ENCODE measurements around the gene PRM2. TPM values are rescaled to one million over a fixed set of nuclear protein-coding genes. Genes with fewer than 3 reads are reported as not detected.

Gene PRM2
- total RNA-seq, 2 donors from 2014 or later: 343 TPM; not detected in 1

GRCh38 chr16:11239644-11240632 lies 36.3 kb downstream of the PRM2 start:
- Histone ChIP-seq H3K4me3 (no peak overlapping the region), H3K27me3 (replicated peaks; ENCODE audit: insufficient read depth) (no peaks in the 10 kb centered on the region), H3K9me3 (no peaks in the 10 kb centered on the region), H3K36me3 (no peaks in the 10 kb centered on the region), H3K27ac (no peak overlapping the region), H3K4me1 (replicated peaks) (no peaks in the 10 kb centered on the region)
- whole genome bisulfite sequencing: 76% methylated on average over 10 of the region's 10 CpGs
- intact Hi-C loops (cut with DNase I): no loop called here
- no peak for DNase-seq (ENCODE audit: low spot score)
- TF ChIP-seq POLR2AphosphoS5 (IDR thresholded peaks at IDR 0.05): no peak

DNA sequence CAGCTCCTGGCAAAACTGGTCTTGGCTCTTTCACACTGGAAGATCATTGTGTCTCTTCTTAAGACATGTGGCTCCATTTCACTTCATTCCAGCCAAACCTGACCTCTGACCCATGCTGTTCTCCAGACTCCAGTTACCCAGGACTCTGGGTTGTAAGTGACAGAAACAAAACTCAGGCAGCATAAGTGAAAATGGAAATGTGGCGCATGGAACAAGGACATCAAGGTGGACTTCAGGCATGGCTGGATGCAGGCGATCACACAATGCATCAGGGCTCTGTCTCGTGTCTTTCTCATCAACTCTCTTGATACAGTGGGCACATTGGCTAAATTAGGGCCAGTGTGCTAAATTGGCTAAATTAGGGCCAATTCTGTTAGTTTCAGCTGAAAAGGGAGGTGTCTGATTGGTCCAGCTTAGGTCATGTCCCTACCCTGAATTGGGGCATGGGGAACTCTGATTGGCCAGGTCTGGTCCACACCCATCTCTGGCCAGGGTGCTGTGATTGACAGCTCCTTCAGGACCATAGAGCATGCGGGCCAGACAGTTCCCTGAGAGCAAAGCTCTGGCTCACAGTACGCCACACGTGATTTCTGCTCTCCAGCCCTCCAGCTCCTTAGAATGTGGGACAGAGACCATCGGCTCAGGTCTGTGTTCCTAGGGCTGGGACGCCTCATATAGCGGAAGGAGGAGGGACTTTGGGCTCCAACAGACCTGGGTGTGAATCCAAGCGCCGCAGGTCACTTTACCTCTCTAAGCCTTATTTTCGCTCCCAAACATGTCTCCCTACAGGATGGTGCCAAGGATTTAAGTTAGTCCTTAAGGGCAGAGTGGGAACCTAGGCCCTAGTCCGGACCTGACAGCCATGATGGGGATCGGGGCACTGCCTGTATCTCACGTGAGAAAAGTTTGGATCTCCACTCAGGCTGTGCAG lies 37.7 kb downstream of the PRM2 start:
- 94% methylated on average over 15 of the region's 15 CpGs for WGBS
- no peak for DNase-seq (ENCODE audit: low spot score)

DNA sequence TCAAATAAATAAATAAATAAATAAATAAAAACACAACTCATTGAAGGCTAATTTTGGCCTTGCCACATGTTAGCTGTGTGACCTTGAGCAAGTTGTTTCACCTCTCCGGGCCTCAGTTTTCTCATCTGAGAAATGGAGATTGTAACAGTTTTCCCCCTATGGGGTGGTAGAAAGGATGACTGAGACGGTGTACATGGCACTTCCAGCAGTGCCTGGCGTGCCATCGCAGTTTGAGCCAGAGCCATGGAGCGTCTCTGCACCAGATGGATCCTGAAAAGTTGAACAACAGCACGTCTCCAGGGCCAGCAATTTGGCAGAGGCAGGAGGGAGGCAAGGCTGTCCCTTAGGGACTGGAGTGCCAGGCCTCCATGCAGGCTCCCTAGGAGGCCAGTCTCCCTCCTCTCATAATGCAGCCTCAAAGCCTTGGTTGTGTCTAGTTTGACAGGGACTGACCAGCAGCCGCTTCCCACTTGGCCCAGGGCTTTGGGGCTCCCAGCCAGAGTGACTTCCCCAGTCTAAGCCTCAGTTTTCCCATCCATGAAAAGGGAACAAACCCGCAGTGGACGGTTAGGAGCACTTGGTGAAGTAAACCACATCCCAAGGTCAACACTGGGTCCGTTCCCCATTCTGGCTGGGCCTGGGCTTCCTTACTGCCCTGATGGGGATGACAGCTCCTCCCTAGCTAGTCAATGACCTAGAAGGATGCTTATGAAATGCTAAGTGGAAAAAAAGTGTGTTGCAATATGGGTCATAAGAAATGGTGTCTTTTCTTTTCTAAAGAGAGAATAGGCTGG lies 39.6 kb downstream of the PRM2 start:
- Histone ChIP-seq H3K4me1 (replicated peaks) (no peaks in the 10 kb centered on the region), H3K4me3 (no peak overlapping the region), H3K27ac (no peak overlapping the region), H3K27me3 (replicated peaks; ENCODE audit: insufficient read depth) (no peaks in the 10 kb centered on the region), H3K36me3 (no peaks in the 10 kb centered on the region), H3K9me3 (no peaks in the 10 kb centered on the region)
- TF ChIP-seq POLR2AphosphoS5 (IDR thresholded peaks at IDR 0.05) (no peak), POLR2A (IDR thresholded peaks at IDR 0.05) (no peak)
- TF ChIP-seq, protein P1, sequence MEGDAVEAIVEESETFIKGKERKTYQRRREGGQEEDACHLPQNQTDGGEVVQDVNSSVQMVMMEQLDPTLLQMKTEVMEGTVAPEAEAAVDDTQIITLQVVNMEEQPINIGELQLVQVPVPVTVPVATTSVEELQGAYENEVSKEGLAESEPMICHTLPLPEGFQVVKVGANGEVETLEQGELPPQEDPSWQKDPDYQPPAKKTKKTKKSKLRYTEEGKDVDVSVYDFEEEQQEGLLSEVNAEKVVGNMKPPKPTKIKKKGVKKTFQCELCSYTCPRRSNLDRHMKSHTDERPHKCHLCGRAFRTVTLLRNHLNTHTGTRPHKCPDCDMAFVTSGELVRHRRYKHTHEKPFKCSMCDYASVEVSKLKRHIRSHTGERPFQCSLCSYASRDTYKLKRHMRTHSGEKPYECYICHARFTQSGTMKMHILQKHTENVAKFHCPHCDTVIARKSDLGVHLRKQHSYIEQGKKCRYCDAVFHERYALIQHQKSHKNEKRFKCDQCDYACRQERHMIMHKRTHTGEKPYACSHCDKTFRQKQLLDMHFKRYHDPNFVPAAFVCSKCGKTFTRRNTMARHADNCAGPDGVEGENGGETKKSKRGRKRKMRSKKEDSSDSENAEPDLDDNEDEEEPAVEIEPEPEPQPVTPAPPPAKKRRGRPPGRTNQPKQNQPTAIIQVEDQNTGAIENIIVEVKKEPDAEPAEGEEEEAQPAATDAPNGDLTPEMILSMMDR (IDR thresholded peaks at IDR 0.05): no peak
- intact Hi-C loops (cut with DNase I): no loop called here
- WGBS: 81% methylated on average over 9 of the region's 10 CpGs
- no peak for DNase-seq (ENCODE audit: low spot score)

More for the DNA sequence above, 37.7 kb downstream of the PRM2 start:
- H3K27ac ChIP-seq: no peak overlapping the region
- no peaks in the 10 kb centered on the region for H3K27me3 ChIP-seq (replicated peaks; ENCODE audit: insufficient read depth)
- intact Hi-C loops (cut with DNase I): no loop called here
- no peaks in the 10 kb centered on the region for H3K36me3 ChIP-seq
- no peak for TF ChIP-seq POLR2A (IDR thresholded peaks at IDR 0.05)
- TF ChIP-seq POLR2AphosphoS5 (IDR thresholded peaks at IDR 0.05): no peak
- TF ChIP-seq, protein P1 (IDR thresholded peaks at IDR 0.05): no peak
- no peak overlapping the region for H3K4me3 ChIP-seq
- H3K4me1 ChIP-seq (replicated peaks): no peaks in the 10 kb centered on the region
- H3K9me3 ChIP-seq: no peaks in the 10 kb centered on the region

DNA sequence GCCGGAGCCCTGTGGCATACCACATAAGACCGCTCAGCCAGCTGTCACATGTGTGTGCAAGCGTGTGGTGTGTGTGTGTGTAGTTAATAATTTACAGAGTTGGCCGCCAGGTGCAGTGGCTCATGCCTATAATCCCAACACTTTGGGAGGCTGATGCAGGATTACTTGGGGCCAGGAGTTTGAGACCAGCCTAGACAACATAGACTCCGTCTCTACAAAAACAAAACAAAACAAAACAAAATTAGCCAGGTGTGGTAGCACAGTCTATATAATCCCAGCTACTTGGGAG lies 40.6 kb downstream of the PRM2 start:
- Histone ChIP-seq H3K27me3 (replicated peaks; ENCODE audit: insufficient read depth) (no peaks in the 10 kb centered on the region), H3K4me1 (replicated peaks) (no peaks in the 10 kb centered on the region), H3K4me3 (no peak overlapping the region), H3K9me3 (no peaks in the 10 kb centered on the region), H3K27ac (no peak overlapping the region), H3K36me3 (no peaks in the 10 kb centered on the region)
- TF ChIP-seq POLR2A (IDR thresholded peaks at IDR 0.05) (no peak), POLR2AphosphoS5 (IDR thresholded peaks at IDR 0.05) (no peak)
- TF ChIP-seq, protein P1 (IDR thresholded peaks at IDR 0.05): no peak
- DNase-seq (ENCODE audit: low spot score): no peak
- intact Hi-C loops (cut with DNase I): no loop called here
- 86% methylated on average over 5 of the region's 5 CpGs for WGBS

Data from prostate gland (tissue), 2 donors.